GM13977 (cell line): ENCODE results near the gene CHRNB4.

ENCODE experiments used
- DNase-seq: peaks from one replicate; pipeline ENCODE4 v3.0.0; 2012; ENCODE audit warnings: low spot score
- CTCF ChIP-seq: IDR thresholded peaks from 2 replicates; pipeline ENCODE4 v1.5.1; 2012; ENCODE audit warnings: mild to moderate bottlenecking, control low read depth; ENCODE audit not compliant: insufficient read depth; ENCODE audit errors: extremely low read depth, missing control alignments
- in situ Hi-C: fragments of 300-500 bp; cut with MboI; formaldehyde crosslinking; loops from one replicate; pipeline ENCODE4 v1.12.0; 2022; ENCODE audit warnings: low sequenced_read_pairs, low pct_unique_long_range_greater_than_20kb, mixed read lengths, inconsistent platforms; ENCODE audit not compliant: unreplicated experiment

Gene CHRNB4

GRCh38 chr15:78682004-78682651 is 41.1 kb upstream of the CHRNB4 start:
- in situ Hi-C loops = no loop called here
- DNase-seq = no peak
- no peak for TF ChIP-seq CTCF

- DNase-seq = no peak
- in situ Hi-C loops = no loop called here
- TF ChIP-seq CTCF = no peak
These were observed 40.4 kb upstream of the CHRNB4 start for GRCh38 chr15:78681281-78682003.

GRCh38 chr15:78680431-78681075 is 39.5 kb upstream of the CHRNB4 start:
- DNase-seq = no peak
- TF ChIP-seq CTCF = no peak
- in situ Hi-C loops = no loop called here

GRCh38 chr15:78679089-78679511 is 38.1 kb upstream of the CHRNB4 start:
- no peak for TF ChIP-seq CTCF
- in situ Hi-C loops = no loop called here
- DNase-seq = no peak

GRCh38 chr15:78676424-78677110 is 35.6 kb upstream of the CHRNB4 start:
- in situ Hi-C loops = no loop called here
- no peak for TF ChIP-seq CTCF
- DNase-seq = no peak

- in situ Hi-C loops = no loop called here
- TF ChIP-seq CTCF = no peak
- no peak for DNase-seq
These were observed 34.8 kb upstream of the CHRNB4 start for GRCh38 chr15:78675617-78676360.
